OCI-LY7 (cell line): ENCODE data around the gene ERN2. TPM values are rescaled to one million over a fixed set of nuclear protein-coding genes. Genes with fewer than 3 reads are reported as not detected.

ENCODE experiments used
- BruUV-seq: library from RNA; stranded (reverse); fragments of 400-500 nt; replicated peaks from 2 replicates; lab custom pipeline; 2021; lab: Mats Ljungman, UMichigan
- CTCF ChIA-PET: fragments of 300-600 bp; sonication (Branson Sonifier 250); formaldehyde crosslinking; loops from one replicate; lab custom pipeline; 2022; ENCODE audit warnings: antibody characterized with exemption; ENCODE audit not compliant: unreplicated experiment; lab: Charles Lee
- POLR2A ChIA-PET: fragments of 300-600 bp; sonication (Branson Sonifier 250); formaldehyde crosslinking; loops from one replicate; lab custom pipeline; 2022; ENCODE audit warnings: antibody characterized with exemption; lab: Charles Lee
- DNase-seq: peaks from one replicate; pipeline ENCODE4 v3.0.0-alpha.2; 2015; ENCODE audit warnings: low spot score
- H2AFZ ChIP-seq: fragments of 200-600 bp; sonication (generic), shearing (Covaris generic); 2 replicates; pipeline ENCODE4 v1.6.1; 2014; ENCODE audit warnings: mild to moderate bottlenecking, antibody characterized with exemption, low read length, moderate library complexity
- H3K27ac ChIP-seq: fragments of 200-600 bp; sonication (generic); 2 replicates; pipeline ENCODE4 v1.5.1; 2014; ENCODE audit warnings: mixed run types, low read depth, mild to moderate bottlenecking, moderate library complexity, low read length, inconsistent platforms; ENCODE audit not compliant: poor library complexity, severe bottlenecking
- H3K36me3 ChIP-seq: fragments of 200-600 bp; sonication (generic); 2 replicates; pipeline ENCODE4 v1.6.1; 2014; ENCODE audit warnings: mild to moderate bottlenecking, antibody characterized with exemption, low read length, moderate library complexity, mixed read lengths; ENCODE audit not compliant: insufficient read depth
- H3K4me1 ChIP-seq: fragments of 200-600 bp; sonication (generic); 2 replicates; pipeline ENCODE4 v1.5.1; 2014; ENCODE audit warnings: mild to moderate bottlenecking, low read length; ENCODE audit not compliant: insufficient read depth, poor library complexity, severe bottlenecking
- H3K4me2 ChIP-seq: fragments of 200-600 bp; sonication (generic); 2 replicates; pipeline ENCODE4 v1.6.1; 2014; ENCODE audit warnings: mild to moderate bottlenecking, low read length
- H3K4me3 ChIP-seq: fragments of 200-600 bp; sonication (generic); 2 replicates; pipeline ENCODE4 v1.5.1; 2014; ENCODE audit warnings: mild to moderate bottlenecking, low read depth, low read length; ENCODE audit not compliant: poor library complexity, severe bottlenecking
- H3K79me2 ChIP-seq: fragments of 200-600 bp; sonication (generic); 2 replicates; pipeline ENCODE4 v1.6.1; 2016; ENCODE audit warnings: low read depth, mild to moderate bottlenecking, low read length, moderate library complexity, mixed read lengths; ENCODE audit not compliant: insufficient read depth
- H3K9me2 ChIP-seq: fragments of 200-600 bp; sonication (generic); 2 replicates; pipeline ENCODE4 v1.6.1; 2016; ENCODE audit warnings: mild to moderate bottlenecking, low read length, mixed read lengths; ENCODE audit not compliant: insufficient read depth
- H3K9me3 ChIP-seq: fragments of 200-600 bp; sonication (generic); 2 replicates; pipeline ENCODE4 v1.6.1; 2014; ENCODE audit warnings: mild to moderate bottlenecking, mixed run types, low read length, mixed read lengths
- H4K20me1 ChIP-seq: fragments of 200-600 bp; sonication (generic); 2 replicates; pipeline ENCODE4 v1.6.1; 2014; ENCODE audit warnings: mild to moderate bottlenecking, antibody characterized with exemption, low read length, moderate library complexity, mixed read lengths; ENCODE audit not compliant: insufficient read depth
- CTCF ChIP-seq: fragments of 200-600 bp; sonication (generic); conservative IDR thresholded peaks from 2 replicates; pipeline ENCODE4 v1.5.1; 2014; ENCODE audit warnings: mild to moderate bottlenecking, antibody characterized with exemption, low read length, moderate library complexity, mixed read lengths
- EZH2phosphoT487 ChIP-seq: fragments of 200-600 bp; sonication (generic); IDR thresholded peaks from 2 replicates; pipeline ENCODE4 v1.6.1; 2018; ENCODE audit warnings: low read depth, borderline replicate concordance, mild to moderate bottlenecking, mixed run types, antibody characterized with exemption, low read length, moderate library complexity, mixed read lengths
- intact Hi-C: fragments of 100-400 bp; cut with micrococcal nuclease; formaldehyde crosslinking; loops from one replicate; pipeline ENCODE4 v1.10.0; 2022; ENCODE audit not compliant: unreplicated experiment
- total RNA-seq, 2 experiments: library from RNA; depleted of rRNA in 1 of 2; stranded (reverse); fragments of >200 nt in 1 of 2; shearing (Covaris generic) in 1 of 2; gene quantifications; 2 replicates each; pipeline ENCODE4 v1.2.3, GENCODE V29; 2014 to 2022

ERN2 gene
- total RNA-seq, 2 experiments from 2014 or later, result 1.2 to 2.5 TPM

GRCh38 chr16:23676924-23677480 lies 36.0 kb downstream of the ERN2 start:
- intact Hi-C loops, result no loop called here
- H3K27ac ChIP-seq, result no peak overlapping the region
- DNase-seq, result no peak
- H3K9me2 ChIP-seq, result no peaks in the 10 kb centered on the region
- peaks cover 28% of the 10 kb centered on the region for H3K4me1 ChIP-seq
- no peak for TF ChIP-seq EZH2phosphoT487
- no peak for TF ChIP-seq CTCF
- no TSS peak for BruUV-seq
- H3K4me3 ChIP-seq, result no peak overlapping the region
- no peaks in the 10 kb centered on the region for H3K9me3 ChIP-seq
- H4K20me1 ChIP-seq, result no peaks in the 10 kb centered on the region
- ChIA-PET POLR2A (interaction anchor here (0.7 to 1.1 kb wide), 2 partner anchors 8 to 18 kb away, joined by 3 to 4 read pairs; no protein-coding TSS in a partner anchor), CTCF (no interaction called here)
- no peak overlapping the region for H2AFZ ChIP-seq
- peaks cover 45% of the 10 kb centered on the region for H3K36me3 ChIP-seq
- H3K4me2 ChIP-seq, result no peak overlapping the region
- peaks cover 33% of the 10 kb centered on the region for H3K79me2 ChIP-seq

DNA sequence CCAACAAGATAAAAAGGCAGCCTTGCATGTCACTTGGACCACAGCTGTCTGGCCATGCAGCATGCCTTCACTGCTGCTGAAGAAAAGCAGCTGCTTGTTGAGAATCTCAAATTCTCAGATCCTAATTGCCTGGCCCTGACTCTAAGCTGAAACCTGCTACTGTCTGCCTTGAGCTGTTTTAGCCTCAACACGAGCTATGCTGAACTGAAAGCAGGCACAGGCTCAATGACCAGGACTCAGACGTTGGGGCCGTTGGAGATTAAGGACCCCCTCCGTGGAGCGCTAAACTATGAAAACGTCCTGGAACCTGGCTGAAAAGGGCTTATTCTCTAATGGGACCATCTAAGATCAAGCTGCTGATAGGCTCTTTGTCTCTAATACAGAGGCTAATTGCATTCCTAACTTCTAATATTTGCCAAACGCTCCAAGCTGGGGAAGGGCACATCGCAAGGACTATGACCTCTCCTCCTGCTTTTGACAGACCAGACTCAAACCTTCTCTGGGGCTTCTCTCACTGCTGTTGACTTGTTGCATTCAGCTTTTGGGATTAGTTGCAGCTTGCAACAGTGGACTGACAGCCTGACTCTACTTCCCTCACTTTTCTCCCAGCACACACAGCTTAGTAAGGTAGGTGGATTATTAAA lies 38.9 kb downstream of the ERN2 start:
- no peak for DNase-seq
- Histone ChIP-seq H3K79me2 (peaks cover 4% of the 10 kb centered on the region), H4K20me1 (no peaks in the 10 kb centered on the region), H3K36me3 (peaks cover 42% of the 10 kb centered on the region), H3K9me3 (no peaks in the 10 kb centered on the region), H3K4me3 (no peak overlapping the region), H3K4me2 (no peak overlapping the region), H3K9me2 (no peaks in the 10 kb centered on the region), H3K4me1 (peaks cover 7% of the 10 kb centered on the region), H3K27ac (no peak overlapping the region), H2AFZ (no peak overlapping the region)
- intact Hi-C loops, result no loop called here
- BruUV-seq, result no TSS peak
- TF ChIP-seq EZH2phosphoT487, result no peak
- TF ChIP-seq CTCF, result no peak
- POLR2A ChIA-PET, result interaction anchor here (0.5 to 1.4 kb wide), 4 partner anchors 8 to 85 kb away, joined by 3 to 4 read pairs (median 3); no protein-coding TSS in a partner anchor
- CTCF ChIA-PET, result no interaction called here

DNA sequence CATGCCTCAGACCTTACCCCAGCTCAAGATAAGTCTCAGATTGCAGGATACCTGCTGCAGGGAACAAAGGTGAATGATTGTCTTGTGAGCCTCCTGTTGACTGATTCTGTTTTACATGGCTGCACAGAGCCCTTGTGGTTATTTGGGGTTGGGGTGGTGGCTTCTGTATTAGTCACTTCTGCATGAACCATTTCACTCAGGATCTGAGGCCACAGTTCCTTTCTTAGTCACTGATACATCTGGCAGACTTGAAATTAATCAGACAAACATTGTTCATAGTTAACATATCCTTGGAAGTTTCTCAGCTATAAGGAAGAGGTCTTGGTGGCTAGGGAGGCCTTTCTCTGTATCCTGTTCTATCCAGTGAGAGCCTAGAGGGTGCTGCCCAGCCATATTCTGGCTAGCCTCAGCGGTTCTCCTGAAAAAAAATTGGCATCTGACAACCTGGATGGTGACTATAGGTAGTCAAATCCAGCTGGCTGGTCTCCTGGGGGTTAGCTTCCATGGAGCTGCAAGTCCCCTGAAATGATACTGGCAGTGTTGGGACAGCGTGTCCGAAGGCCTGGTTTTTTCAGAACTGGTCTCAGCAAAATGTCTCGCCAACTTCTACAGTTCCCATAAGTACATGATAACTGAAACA lies 42.8 kb downstream of the ERN2 start:
- no TSS peak for BruUV-seq
- Histone ChIP-seq H3K79me2 (no peaks in the 10 kb centered on the region), H3K4me3 (no peak overlapping the region), H3K4me1 (no peaks in the 10 kb centered on the region), H2AFZ (no peak overlapping the region), H4K20me1 (no peaks in the 10 kb centered on the region), H3K36me3 (peaks cover 78% of the 10 kb centered on the region), H3K4me2 (no peak overlapping the region), H3K9me2 (no peaks in the 10 kb centered on the region), H3K9me3 (no peaks in the 10 kb centered on the region), H3K27ac (no peak overlapping the region)
- intact Hi-C loops, result no loop called here
- POLR2A ChIA-PET, result no interaction called here
- no peak for DNase-seq
- CTCF ChIA-PET, result interaction anchor here (0.6 kb wide), 1 partner anchor 325 kb away, joined by 3 read pairs; no protein-coding TSS in a partner anchor
- TF ChIP-seq CTCF (no peak), EZH2phosphoT487 (no peak)
